Activated CD4-positive, alpha-beta T cell treated with anti-CD3 and anti-CD28 coated beads for 4 hours (primary cell): Measurements from ENCODE around the gene PSMD14.

Experiments
- DNase-seq, 2 donors: peaks; one replicate each; pipeline ENCODE4 v3.0.0-alpha.2; 2020

PSMD14 gene

DNA sequence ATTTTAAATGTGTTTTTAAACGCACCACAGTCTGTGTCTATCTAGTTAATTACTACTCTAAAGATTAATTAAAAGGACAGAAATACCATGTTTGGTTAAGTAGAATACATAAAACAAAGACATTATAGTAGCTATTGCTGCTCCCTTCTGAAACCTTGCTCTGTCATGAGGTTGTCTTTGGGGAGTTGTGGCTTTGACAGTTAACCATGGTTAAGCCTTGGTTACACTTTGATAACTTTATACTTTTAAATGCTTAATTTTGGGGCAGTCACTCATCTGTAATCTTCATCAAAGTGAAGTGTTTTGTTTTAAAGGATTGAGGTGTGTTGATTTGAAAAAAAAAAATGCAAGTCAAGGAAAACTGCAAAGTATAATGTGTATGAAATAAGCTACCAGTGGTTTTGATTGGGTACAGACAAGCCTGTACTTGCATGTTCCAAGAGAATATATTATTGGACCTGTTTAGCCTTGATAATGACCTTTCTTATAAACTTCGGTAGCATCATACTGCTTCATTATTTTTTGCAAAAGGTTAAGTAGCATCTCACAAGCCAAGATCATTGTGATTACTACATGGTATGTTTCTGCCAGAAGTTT is 78.1 kb downstream of the PSMD14 start:
- no peak for DNase-seq

DNA sequence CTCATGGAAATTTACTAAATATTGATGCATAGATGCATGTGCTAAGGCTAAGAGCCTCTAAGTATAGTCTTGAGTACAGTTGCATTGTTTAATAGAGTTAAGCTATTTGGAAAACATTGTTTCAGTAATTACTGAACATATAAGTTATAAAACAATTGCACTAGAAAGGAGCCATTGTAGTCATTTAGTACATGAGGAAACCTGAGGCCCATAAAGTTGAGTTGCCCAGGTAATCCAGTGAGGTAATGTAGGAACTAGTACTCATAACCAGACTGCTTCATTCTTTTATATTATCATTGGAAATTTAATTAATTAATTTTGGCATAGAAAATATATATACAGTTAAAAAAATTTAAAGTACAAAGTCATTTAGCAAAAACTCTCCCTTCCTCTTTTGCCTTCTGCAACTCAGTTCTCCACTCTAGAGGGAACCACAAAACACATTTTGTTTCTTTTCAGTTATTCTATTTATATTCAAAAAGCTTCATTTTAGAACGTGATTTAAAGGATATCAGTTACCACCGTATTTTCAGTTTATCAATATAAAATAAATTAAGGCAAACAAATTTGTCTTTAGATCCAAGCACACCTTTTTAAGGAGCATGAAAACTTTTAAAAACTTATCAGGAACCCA is 80.0 kb downstream of the PSMD14 start:
- DNase-seq: no peak

DNA sequence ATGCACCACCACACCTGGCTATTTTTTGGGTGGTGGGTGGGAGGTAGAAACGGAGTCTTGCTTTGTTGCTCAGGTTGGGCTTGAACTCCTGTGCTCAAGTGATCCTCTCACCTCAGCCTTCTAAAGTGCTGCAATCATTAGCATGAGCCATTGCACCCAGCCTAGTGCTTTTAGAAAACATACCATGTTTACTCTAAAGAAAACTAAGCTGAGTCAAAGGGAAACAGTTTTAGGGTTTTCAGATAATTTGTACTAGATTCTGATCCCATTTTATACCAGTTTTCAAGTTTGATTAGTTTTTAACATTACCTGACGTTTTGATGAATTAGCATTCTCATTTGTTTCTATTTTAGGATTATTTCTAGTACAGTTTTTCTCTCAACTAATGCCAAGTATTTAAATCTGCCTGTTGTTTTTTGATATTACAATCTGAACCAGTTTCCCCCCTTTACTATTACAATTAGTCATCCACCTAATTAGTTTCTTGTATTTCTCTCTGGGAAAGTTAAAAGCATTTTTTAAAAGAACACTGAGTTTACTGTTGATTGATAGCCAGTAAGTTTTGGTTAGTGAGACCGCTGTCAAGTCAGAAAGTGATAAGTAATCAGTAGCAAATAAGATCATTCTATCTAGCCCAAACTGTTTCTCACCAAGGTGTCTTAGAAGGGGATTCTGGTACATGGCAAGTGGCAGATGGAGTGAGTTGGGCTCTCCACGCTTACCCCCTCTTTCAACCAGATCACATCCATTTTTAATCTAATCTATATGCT is 83.7 kb downstream of the PSMD14 start:
- DNase-seq: no peak

GRCh38 chr2:161400076-161400475 is 91.9 kb downstream of the PSMD14 start:
- no peak for DNase-seq

DNA sequence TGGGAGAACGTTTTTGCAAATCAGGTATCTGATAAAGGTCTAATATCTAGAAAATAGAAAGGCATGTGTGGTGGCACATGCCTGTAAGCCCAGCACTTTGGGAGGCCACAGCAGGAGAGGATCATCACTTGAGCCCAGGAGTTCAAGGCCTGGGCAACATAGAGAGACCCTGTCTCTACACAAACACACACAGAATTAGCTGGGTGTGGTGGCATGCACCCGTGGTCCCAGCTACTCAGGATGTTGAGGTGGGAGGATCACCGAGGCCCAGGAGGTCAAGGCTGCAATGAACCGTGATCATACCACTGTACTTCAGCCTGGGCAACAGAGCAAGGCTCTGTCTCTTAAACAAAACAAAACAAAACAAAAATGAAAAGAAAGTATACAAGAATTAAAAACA is 94.1 kb downstream of the PSMD14 start:
- no peak for DNase-seq

DNA sequence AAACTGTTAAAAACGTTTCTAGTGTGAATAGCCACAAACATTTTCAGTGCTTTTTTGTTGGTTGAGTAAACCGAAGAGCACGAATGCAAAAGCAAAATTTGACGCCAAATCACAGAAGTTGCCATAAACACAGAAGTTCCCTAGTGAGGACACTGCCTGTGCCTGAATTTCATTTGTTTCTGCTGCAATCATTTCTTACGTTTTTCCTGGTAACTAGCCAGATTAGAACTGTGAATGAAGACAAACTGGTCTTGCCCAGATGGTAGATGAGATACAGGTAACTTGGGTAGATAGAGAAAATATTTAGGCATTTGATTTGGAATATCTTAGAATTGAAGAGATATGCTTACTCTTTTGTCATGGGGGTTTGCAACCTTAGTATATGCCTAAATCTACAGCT is 98.1 kb downstream of the PSMD14 start:
- DNase-seq: no peak

GRCh38 chr2:161407597-161407996 is 99.4 kb downstream of the PSMD14 start:
- no peak for DNase-seq

- no peak for DNase-seq
Observed at GRCh38 chr2:161409308-161409907, 101.2 kb downstream of the PSMD14 start.

DNA sequence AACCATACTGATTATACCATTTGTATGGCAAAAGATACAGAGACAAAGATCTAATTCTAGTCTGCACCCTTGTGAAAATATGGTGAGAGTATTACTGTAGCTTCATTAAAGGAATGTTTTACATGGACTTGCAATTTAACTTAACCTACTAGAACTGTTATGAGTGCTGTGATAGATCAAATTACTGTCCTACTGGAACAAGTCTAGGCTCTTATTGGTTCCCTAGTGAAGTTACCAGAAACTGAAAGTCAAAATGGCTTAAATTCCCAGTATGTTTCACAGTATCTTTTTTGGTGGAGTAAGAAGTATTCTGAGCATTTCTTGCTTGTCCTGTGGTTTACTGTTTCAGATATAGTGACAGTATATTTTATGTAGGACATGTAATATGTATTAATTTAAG is 104.1 kb downstream of the PSMD14 start:
- DNase-seq: no peak

- no peak for DNase-seq
Observed at GRCh38 chr2:161414042-161415033, 106.1 kb downstream of the PSMD14 start.

GRCh38 chr2:161415034-161415986 is 107.1 kb downstream of the PSMD14 start:
- DNase-seq: no peak

DNA sequence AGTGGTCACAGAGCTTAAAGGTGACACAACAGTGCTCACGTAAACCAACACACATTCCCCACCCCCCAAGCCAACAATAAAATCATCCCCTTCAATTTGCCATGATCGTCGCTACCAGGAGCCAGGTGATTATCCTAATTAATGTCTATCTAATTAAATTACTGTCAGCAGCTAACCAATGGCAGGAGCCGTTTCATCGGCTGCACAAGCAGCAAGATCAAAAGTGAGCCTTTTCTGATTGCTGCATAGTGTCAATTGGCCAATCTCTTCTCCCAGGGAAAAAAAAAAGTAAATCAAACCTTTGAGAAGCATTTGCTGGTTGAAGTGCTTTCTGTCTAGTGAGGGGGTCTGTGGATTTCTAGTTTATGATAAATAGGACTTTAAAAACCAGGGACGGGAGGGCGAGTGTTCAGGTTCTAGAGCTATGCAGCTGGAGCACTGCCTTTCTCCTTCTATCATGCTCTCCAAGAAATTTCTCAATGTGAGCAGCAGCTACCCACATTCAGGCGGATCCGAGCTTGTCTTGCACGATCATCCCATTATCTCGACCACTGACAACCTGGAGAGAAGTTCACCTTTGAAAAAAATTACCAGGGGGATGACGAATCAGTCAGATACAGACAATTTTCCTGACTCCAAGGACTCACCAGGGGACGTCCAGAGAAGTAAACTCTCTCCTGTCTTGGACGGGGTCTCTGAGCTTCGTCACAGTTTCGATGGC is 107.9 kb downstream of the PSMD14 start, which contains the start of gene TBR1:
TBR1 (plus strand) TSS at position 311 of the 721 bp plus-strand sequence; CDS start at position 425, 114 bp downstream.
- DNase-seq: no peak

DNA sequence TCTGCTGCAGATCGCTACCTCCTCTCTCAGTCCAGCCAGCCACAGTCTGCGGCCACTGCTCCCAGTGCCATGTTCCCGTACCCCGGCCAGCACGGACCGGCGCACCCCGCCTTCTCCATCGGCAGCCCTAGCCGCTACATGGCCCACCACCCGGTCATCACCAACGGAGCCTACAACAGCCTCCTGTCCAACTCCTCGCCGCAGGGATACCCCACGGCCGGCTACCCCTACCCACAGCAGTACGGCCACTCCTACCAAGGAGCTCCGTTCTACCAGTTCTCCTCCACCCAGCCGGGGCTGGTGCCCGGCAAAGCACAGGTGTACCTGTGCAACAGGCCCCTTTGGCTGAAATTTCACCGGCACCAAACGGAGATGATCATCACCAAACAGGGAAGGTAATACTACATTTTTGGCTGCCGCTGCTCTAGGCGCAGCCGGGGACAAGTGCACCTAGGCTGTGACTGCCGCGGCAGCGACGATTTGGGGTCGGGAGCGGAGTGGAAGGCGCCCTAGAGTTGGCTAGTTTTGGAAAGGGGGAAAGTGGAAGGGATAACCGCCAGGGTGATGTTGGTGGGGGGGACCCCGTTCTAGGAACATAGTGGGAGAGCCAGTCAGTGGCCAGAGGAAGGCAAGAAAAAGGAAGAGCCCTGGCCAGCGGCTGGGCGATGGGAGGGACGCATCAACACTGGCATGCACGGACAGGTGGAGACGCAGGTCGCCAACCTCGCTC is 108.6 kb downstream of the PSMD14 start:
- no peak for DNase-seq

- no peak for DNase-seq
Observed at GRCh38 chr2:161417438-161418274, 109.4 kb downstream of the PSMD14 start.

GRCh38 chr2:161418275-161418714 is 110.1 kb downstream of the PSMD14 start:
- no peak for DNase-seq

DNA sequence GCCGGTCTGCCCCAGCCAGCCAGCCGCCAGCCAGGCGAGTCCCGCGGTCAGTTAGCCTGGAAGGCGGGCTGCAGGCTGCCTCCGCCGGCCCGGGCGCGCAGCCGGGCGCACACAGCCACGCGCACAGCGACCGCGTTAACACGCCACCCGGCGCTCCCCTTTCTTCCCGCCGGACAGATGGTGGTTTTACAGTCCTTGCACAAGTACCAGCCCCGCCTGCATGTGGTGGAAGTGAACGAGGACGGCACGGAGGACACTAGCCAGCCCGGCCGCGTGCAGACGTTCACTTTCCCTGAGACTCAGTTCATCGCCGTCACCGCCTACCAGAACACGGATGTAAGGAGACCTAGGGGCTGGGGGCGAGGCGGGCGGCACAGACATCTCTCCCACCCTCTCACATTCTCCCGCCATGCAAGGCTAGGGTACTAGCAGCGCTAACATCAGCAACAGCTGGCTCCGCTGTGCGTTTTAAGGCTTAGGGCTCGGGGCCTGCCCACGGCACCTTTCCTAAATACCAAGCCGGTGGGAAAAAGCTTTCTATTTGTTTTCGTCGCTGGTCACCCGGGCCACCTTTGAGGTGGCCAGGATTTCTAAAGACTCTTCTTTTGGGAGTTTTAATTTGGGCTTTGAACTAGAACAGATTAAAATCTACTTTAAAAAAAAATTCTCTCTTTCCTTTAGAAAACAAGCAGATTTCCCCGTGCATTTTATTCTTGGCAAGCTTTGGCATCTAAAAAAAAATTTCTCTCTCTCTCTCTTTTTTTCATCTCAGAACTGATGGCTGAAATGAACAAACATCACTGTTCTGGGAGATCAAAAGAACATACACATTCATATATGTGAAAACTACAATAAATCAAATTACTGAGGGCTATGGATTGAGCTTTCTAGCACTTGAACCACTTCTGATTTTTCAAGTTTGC is 110.8 kb downstream of the PSMD14 start:
- DNase-seq: no peak

- no peak for DNase-seq
Observed at GRCh38 chr2:161419638-161420190, 111.5 kb downstream of the PSMD14 start.
